K562 (cell line): ENCODE data around the gene TEX14. TPM values are rescaled to one million over a fixed set of nuclear protein-coding genes. Genes with fewer than 3 reads are reported as not detected.

Source experiments
- ATAC-seq: fragments of 200-7000 bp; cut with Tn5 transposase; 3 replicates; pipeline ENCODE4 v1.9.1; 2020; ENCODE audit warnings: moderate library complexity
- BruUV-seq: library from RNA; stranded (reverse); fragments of 400-500 nt; replicated peaks from 2 replicates; lab custom pipeline; 2021; lab: Mats Ljungman, UMichigan
- CTCF ChIA-PET: fragments of 300-600 bp; formaldehyde crosslinking; extraction: SDS; loops from one replicate; lab custom pipeline; 2021; ENCODE audit warnings: low intra/inter-chr PET ratio; lab: Yijun Ruan, JAX
- POLR2A ChIA-PET: fragments of 300-600, 350-650 bp; sonication (Branson Sonifier 250); formaldehyde crosslinking; extraction: SDS; loops from one replicate; lab custom pipeline; 2021; ENCODE audit warnings: antibody characterized with exemption, inconsistent platforms; lab: Yijun Ruan, JAX
- DNase-seq, 4 experiments: peaks; one replicate each; pipeline versions ENCODE4 v3.0.0 to v3.0.0-alpha.2; 2011 to 2018; ENCODE audit warnings: low spot score in 3 of 4, mixed read lengths in 3 of 4; ENCODE audit errors: extremely low read depth in 1 of 4
- FAIRE-seq: peaks from 2 replicates; lab custom pipeline; 2011; peaks lifted over from hg19 to GRCh38; lab: Jason Lieb, UNC
- H2AFZ ChIP-seq: 2 replicates; pipeline ENCODE4 v1.6.0; 2011; ENCODE audit warnings: low read depth, low read length, control low read depth, inconsistent platforms
- H3K27ac ChIP-seq: fragments of 200-600 bp; 3 replicates; pipeline ENCODE4 v1.8.0; 2011; ENCODE audit warnings: low read depth, mild to moderate bottlenecking, control low read depth, inconsistent platforms, low read length, moderate library complexity, mixed read lengths; ENCODE audit errors: extremely low read depth
- H3K27me3 ChIP-seq, 2 experiments: fragments of 300-600 bp in 1 of 2; 2 replicates in 1 of 2; 3 replicates in 1 of 2; pipeline versions ENCODE4 v1.6.0 to v1.8.0; 2011; ENCODE audit warnings: inconsistent platforms in 2 of 2, low read length in 2 of 2, mild to moderate bottlenecking in 1 of 2, mixed read lengths in 1 of 2, moderate library complexity in 1 of 2; ENCODE audit not compliant: control insufficient read depth in 2 of 2, insufficient read depth in 2 of 2
- H3K36me3 ChIP-seq: fragments of 300-600 bp; 3 replicates; pipeline ENCODE4 v1.8.0; 2011; ENCODE audit warnings: mild to moderate bottlenecking, low read length, inconsistent platforms; ENCODE audit not compliant: control insufficient read depth, insufficient read depth
- H3K4me1 ChIP-seq, 2 experiments: fragments of 200-600 bp in 1 of 2; replicated peaks in 1 of 2; 2 replicates in 1 of 2; 3 replicates in 1 of 2; pipeline versions ENCODE4 v1.5.1 to v1.8.0; 2011; ENCODE audit warnings: inconsistent platforms in 2 of 2, low read length in 2 of 2, mild to moderate bottlenecking in 1 of 2, mixed read lengths in 1 of 2, moderate library complexity in 1 of 2; ENCODE audit not compliant: control insufficient read depth in 2 of 2, insufficient read depth in 2 of 2
- H3K4me2 ChIP-seq: 2 replicates; pipeline ENCODE4 v1.6.1; 2011; ENCODE audit warnings: low read length, control low read depth, inconsistent platforms, mixed read lengths; ENCODE audit not compliant: insufficient read depth
- H3K4me3 ChIP-seq: fragments of 200-600 bp; sonication (generic), shearing (Covaris generic); 2 replicates; pipeline ENCODE4 v1.5.1; 2016; ENCODE audit warnings: control low read depth, inconsistent platforms
- H3K79me2 ChIP-seq: fragments of 200-600 bp; 3 replicates; pipeline ENCODE4 v1.8.0; 2011; ENCODE audit warnings: low read length, inconsistent platforms; ENCODE audit not compliant: control insufficient read depth, insufficient read depth
- H3K9ac ChIP-seq, 2 experiments: 2 replicates each; pipeline versions ENCODE4 v1.6.0 to v1.6.1; 2011; ENCODE audit warnings: low read depth in 2 of 2, low read length in 2 of 2, control low read depth in 1 of 2, inconsistent platforms in 1 of 2, mild to moderate bottlenecking in 1 of 2, mixed read lengths in 1 of 2; ENCODE audit not compliant: insufficient read depth in 1 of 2
- H3K9me1 ChIP-seq: one replicate; pipeline ENCODE4 v1.6.0; 2011; ENCODE audit warnings: inconsistent platforms, mild to moderate bottlenecking, low read length, moderate library complexity; ENCODE audit not compliant: control insufficient read depth, insufficient read depth
- H3K9me3 ChIP-seq: replicated peaks from 2 replicates; pipeline ENCODE4 v1.5.1; 2011; ENCODE audit warnings: low read depth, low read length, inconsistent platforms; ENCODE audit not compliant: control insufficient read depth, insufficient read depth
- H4K20me1 ChIP-seq: replicated peaks from 2 replicates; pipeline ENCODE4 v1.6.1; 2011; ENCODE audit warnings: low read length, inconsistent platforms, mixed read lengths; ENCODE audit not compliant: control insufficient read depth, insufficient read depth
- ARID2 ChIP-seq: fragments of 450-650 bp; IDR thresholded peaks from 2 replicates; pipeline ENCODE4 v1.6.1; 2017; ENCODE audit warnings: antibody characterized with exemption, mild to moderate bottlenecking
- CBX2 ChIP-seq: fragments of 200-600 bp; sonication (generic); IDR thresholded peaks from one replicate; pipeline ENCODE4 v1.6.1; 2012; ENCODE audit warnings: mild to moderate bottlenecking, low read length, inconsistent platforms; ENCODE audit not compliant: insufficient read depth, poor library complexity, severe bottlenecking
- L3MBTL2 ChIP-seq: fragments of 450-650 bp; IDR thresholded peaks from 2 replicates; pipeline ENCODE4 v1.6.1; 2016; ENCODE audit warnings: mild to moderate bottlenecking, moderate library complexity
- NFRKB ChIP-seq: fragments of 450-650 bp; IDR thresholded peaks from 2 replicates; pipeline ENCODE4 v1.6.1; 2016; ENCODE audit warnings: low read depth
- PRDM10 ChIP-seq: fragments of 450-650 bp; IDR thresholded peaks from 2 replicates; pipeline ENCODE4 v1.6.1; 2018; ENCODE audit not compliant: partially characterized antibody
- WGBS: fragments of 100-300 bp; shearing (Covaris generic); methylation state at CpG from one replicate; pipeline ENCODE4 v1.1.6; 2016; ENCODE audit warnings: low coverage, mixed read lengths; ENCODE audit not compliant: insufficient coverage; ENCODE audit errors: missing lambda C conversion rate; 5-methylcytosine and 5-hydroxymethylcytosine counted together
- in situ Hi-C: fragments of 300-500 bp; cut with MboI; formaldehyde crosslinking; loops from 4 replicates; pipeline ENCODE4 v1.15.0; 2018; ENCODE audit warnings: inconsistent platforms, mixed read lengths
- intact Hi-C: fragments of 100-400 bp; cut with micrococcal nuclease; formaldehyde crosslinking; loops from 2 replicates; pipeline ENCODE4 v1.14.2; 2022
- polyA plus RNA-seq, 8 experiments: library from polyadenylated mRNA; depleted of rRNA in 4 of 8; stranded (reverse) in 5 of 8; unstranded in 3 of 8; fragments of >200 nt; fragmentation: Nextera tagmentation in 2 of 8; fragmentation: Illumina TruSeq in 1 of 8; extraction: Ambion mirVana in 2 of 8; extraction: Trizol in 1 of 8; gene quantifications; 2 replicates each; pipeline versions ENCODE4 v1.2.1 to v1.2.3, GENCODE V29; 2011 to 2014; ENCODE audit warnings: inconsistent platforms in 1 of 8, missing spikeins in 1 of 8
- total RNA-seq, 7 experiments: library from RNA; depleted of rRNA in 6 of 7; stranded (reverse); fragments of >200 nt in 6 of 7; fragmentation: Illumina TruSeq in 2 of 7; extraction: Trizol in 2 of 7; gene quantifications; 2 replicates each; pipeline versions ENCODE4 v1.2.1 to v1.2.3, GENCODE V29; 2011 to 2021; ENCODE audit warnings: low replicate concordance in 1 of 7
- TF ChIP-seq, protein P1 (sequence below): sonication (generic); formaldehyde crosslinking; IDR thresholded peaks from 2 replicates; pipeline ENCODE4 v1.8.0; 2022; ENCODE audit warnings: mild to moderate bottlenecking, low read depth, missing genetic modification reagents

The TEX14 gene
- total and polyA plus RNA-seq, 9 of the 15 experiments (the other 6 are each of a cell fraction or from before 2014, with no cell fraction given) = 0.05 to 0.12 (median 0.09) TPM; not detected in 1

DNA sequence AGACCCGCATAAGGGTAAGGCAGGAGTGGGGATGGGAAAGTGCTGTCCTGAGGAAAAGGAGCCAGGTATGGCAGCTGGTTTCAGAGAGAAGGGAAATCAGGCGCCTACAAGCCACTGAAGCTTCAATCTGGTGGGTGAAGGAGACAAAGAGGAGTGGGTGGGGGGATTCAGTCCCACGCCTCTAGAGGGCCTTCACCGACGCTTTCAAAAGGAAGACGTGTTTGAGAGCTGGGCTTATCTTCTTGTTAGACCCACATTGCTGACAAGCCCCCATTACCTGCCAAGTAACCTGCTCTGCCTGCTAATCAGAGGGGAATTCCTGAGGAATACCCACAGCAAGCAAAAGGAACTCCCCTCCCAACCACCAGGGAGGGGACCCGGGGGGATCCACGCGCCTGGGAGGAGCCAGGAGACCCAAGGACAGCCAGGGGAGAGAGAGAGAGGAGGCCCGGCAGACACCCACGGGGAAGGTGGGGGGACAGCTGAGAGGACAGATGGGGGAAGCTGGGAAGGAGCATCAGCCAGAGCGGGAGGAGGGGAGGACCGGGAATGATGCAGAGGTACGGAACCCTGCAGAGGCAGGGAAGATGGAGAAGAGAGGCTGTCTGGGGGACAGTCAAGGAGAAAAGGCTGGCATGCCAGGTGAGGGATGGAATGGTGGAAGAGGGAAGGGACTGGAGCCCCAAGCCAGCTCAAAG, 178.4 kb downstream of the TEX14 start (continued):
- peak; percentile 83 for TF ChIP-seq PRDM10
- TF ChIP-seq ARID2 = no peak
- no peak for TF ChIP-seq NFRKB
- no peak for TF ChIP-seq CBX2
- TF ChIP-seq, all 486 proteins: peak for 5

- TF ChIP-seq, protein P1, sequence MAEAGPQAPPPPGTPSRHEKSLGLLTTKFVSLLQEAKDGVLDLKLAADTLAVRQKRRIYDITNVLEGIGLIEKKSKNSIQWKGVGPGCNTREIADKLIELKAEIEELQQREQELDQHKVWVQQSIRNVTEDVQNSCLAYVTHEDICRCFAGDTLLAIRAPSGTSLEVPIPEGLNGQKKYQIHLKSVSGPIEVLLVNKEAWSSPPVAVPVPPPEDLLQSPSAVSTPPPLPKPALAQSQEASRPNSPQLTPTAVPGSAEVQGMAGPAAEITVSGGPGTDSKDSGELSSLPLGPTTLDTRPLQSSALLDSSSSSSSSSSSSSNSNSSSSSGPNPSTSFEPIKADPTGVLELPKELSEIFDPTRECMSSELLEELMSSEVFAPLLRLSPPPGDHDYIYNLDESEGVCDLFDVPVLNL (CRISPR knock-in tag) = no peak
- TF ChIP-seq L3MBTL2 = no peak
- BruUV-seq = no TSS peak
- intact Hi-C loops (no loop called here), in situ Hi-C loops (no loop called here)
- H3K27me3 ChIP-seq = no peaks in the 10 kb centered on the region
- FAIRE-seq = no peak
- CTCF ChIA-PET = no interaction called here
- no peaks in the 10 kb centered on the region for H3K9me3 ChIP-seq
- H2AFZ ChIP-seq = no peak overlapping the region
- H3K79me2 ChIP-seq = peaks cover 15% of the 10 kb centered on the region
- DNase-seq = no peak
- H3K4me3 ChIP-seq = no peak overlapping the region
- H3K4me2 ChIP-seq = no peak overlapping the region
- no peak overlapping the region for H3K27ac ChIP-seq
- no peaks in the 10 kb centered on the region for H4K20me1 ChIP-seq
- H3K4me1 ChIP-seq = peaks cover 15 to 16% of the 10 kb centered on the region in 2 experiments
- ATAC-seq = no peak
- POLR2A ChIA-PET = interaction anchor here (1.3 kb wide), 1 partner anchor 9 kb away, joined by 3 read pairs; no protein-coding TSS in a partner anchor
- H3K36me3 ChIP-seq = peaks cover 81% of the 10 kb centered on the region
- H3K9ac ChIP-seq = no peak overlapping the region
- H3K9me1 ChIP-seq = no peaks in the 10 kb centered on the region
- WGBS = 93% methylated on average over 5 of the region's 5 CpGs
These were observed 181.8 kb downstream of the TEX14 start for GRCh38 chr17:58510075-58510474.
